GM23338 (cell line): ENCODE results near the gene RNF217. TPM values are rescaled to one million over a fixed set of nuclear protein-coding genes. Genes with fewer than 3 reads are reported as not detected.

Experiments used
- ATAC-seq: fragments of 200-7000 bp; cut with Tn5 transposase; 3 replicates; pipeline ENCODE4 v1.9.1; 2020
- DNase-seq: peaks from one replicate; pipeline ENCODE4 v3.0.0-alpha.2; 2015; ENCODE audit warnings: low spot score
- H2AFZ ChIP-seq: fragments of 200-600 bp; sonication (generic); 2 replicates; pipeline ENCODE4 v1.8.0; 2016; ENCODE audit warnings: antibody characterized with exemption, mild to moderate bottlenecking, moderate library complexity
- H3F3A ChIP-seq: fragments of 200-600 bp; sonication (generic); replicated peaks from 2 replicates; pipeline ENCODE4 v1.8.0; 2017; ENCODE audit warnings: antibody characterized with exemption, mixed run types, low read depth
- H3K27ac ChIP-seq: fragments of 200-600 bp; sonication (generic); 2 replicates; pipeline ENCODE4 v1.6.1; 2016; ENCODE audit warnings: low read depth
- H3K27me3 ChIP-seq: fragments of 200-600 bp; sonication (generic); 2 replicates; pipeline ENCODE4 v1.8.0; 2016; ENCODE audit warnings: mild to moderate bottlenecking, mixed run types, moderate library complexity; ENCODE audit not compliant: insufficient read depth
- H3K36me3 ChIP-seq: fragments of 200-600 bp; sonication (generic); 2 replicates; pipeline ENCODE4 v1.8.0; 2016; ENCODE audit warnings: mild to moderate bottlenecking; ENCODE audit not compliant: insufficient read depth
- H3K4me1 ChIP-seq: fragments of 200-600 bp; sonication (generic); 2 replicates; pipeline ENCODE4 v1.8.0; 2016; ENCODE audit warnings: mild to moderate bottlenecking, moderate library complexity; ENCODE audit not compliant: insufficient read depth
- H3K4me2 ChIP-seq: fragments of 200-600 bp; sonication (generic); 2 replicates; pipeline ENCODE4 v1.7.1; 2017; ENCODE audit warnings: mixed run types
- H3K4me3 ChIP-seq: fragments of 200-600 bp; sonication (generic); 2 replicates; pipeline ENCODE4 v1.6.1; 2016; ENCODE audit warnings: mixed run types
- H3K79me2 ChIP-seq: fragments of 200-600 bp; sonication (generic); replicated peaks from 2 replicates; pipeline ENCODE4 v1.8.0; 2017; ENCODE audit warnings: mild to moderate bottlenecking; ENCODE audit not compliant: insufficient read depth
- H3K9me2 ChIP-seq: fragments of 200-600 bp; sonication (generic); 2 replicates; pipeline ENCODE4 v1.8.0; 2017; ENCODE audit not compliant: insufficient read depth
- H4K20me1 ChIP-seq: fragments of 200-600 bp; sonication (generic); replicated peaks from 2 replicates; pipeline ENCODE4 v1.8.0; 2017; ENCODE audit warnings: mild to moderate bottlenecking; ENCODE audit not compliant: insufficient read depth
- H3K27ac Mint-ChIP-seq: 2 replicates; pipeline ENCODE4 v1.8.0; 2020; ENCODE audit warnings: inconsistent platforms, mild to moderate bottlenecking, moderate library complexity, mixed read lengths
- H3K27me3 Mint-ChIP-seq: 3 replicates; pipeline ENCODE4 v1.8.0; 2022; ENCODE audit warnings: low read depth, mild to moderate bottlenecking, moderate library complexity, mixed read lengths, inconsistent platforms; ENCODE audit not compliant: insufficient read depth, poor library complexity
- H3K36me3 Mint-ChIP-seq: 3 replicates; pipeline ENCODE4 v1.8.0; 2021; ENCODE audit warnings: low read depth, mild to moderate bottlenecking, inconsistent platforms, moderate library complexity, mixed read lengths
- H3K4me1 Mint-ChIP-seq: 3 replicates; pipeline ENCODE4 v1.8.0; 2020; ENCODE audit warnings: mild to moderate bottlenecking, inconsistent platforms, mixed read lengths
- H3K4me3 Mint-ChIP-seq: 3 replicates; pipeline ENCODE4 v1.8.0; 2021; ENCODE audit warnings: moderate library complexity, mild to moderate bottlenecking, inconsistent platforms, mixed read lengths
- H3K9me3 Mint-ChIP-seq: 3 replicates; pipeline ENCODE4 v1.8.0; 2020; ENCODE audit warnings: moderate library complexity, mild to moderate bottlenecking, inconsistent platforms, mixed read lengths
- CREB1 ChIP-seq: fragments of 250-450 bp; sonication (Bioruptor Pico); IDR thresholded peaks from 2 replicates; pipeline ENCODE4 v1.5.0; 2020; ENCODE audit warnings: low read depth, mild to moderate bottlenecking, moderate library complexity
- EZH2phosphoT487 ChIP-seq: fragments of 200-600 bp; sonication (generic); IDR thresholded peaks from one replicate; pipeline ENCODE4 v1.8.1; 2018; ENCODE audit warnings: antibody characterized with exemption; ENCODE audit not compliant: unreplicated experiment
- NANOG ChIP-seq: IDR thresholded peaks from 2 replicates; pipeline ENCODE4 v1.6.1; 2016; ENCODE audit warnings: antibody characterized with exemption, borderline replicate concordance
- STAT1 ChIP-seq: IDR thresholded peaks from one replicate; pipeline ENCODE4 v1.6.1; 2016; ENCODE audit warnings: antibody characterized with exemption; ENCODE audit not compliant: unreplicated experiment
- ZNF331 ChIP-seq: fragments of 250-450 bp; sonication (Bioruptor Pico); IDR thresholded peaks from 2 replicates; pipeline ENCODE4 v1.5.0; 2020; ENCODE audit warnings: low read depth, mild to moderate bottlenecking, moderate library complexity
- ZNF462 ChIP-seq: fragments of 250-450 bp; sonication (Bioruptor Pico); IDR thresholded peaks from 2 replicates; pipeline ENCODE4 v1.5.0; 2020; ENCODE audit warnings: mild to moderate bottlenecking, moderate library complexity
- polyA plus RNA-seq: library from polyadenylated mRNA; unstranded; fragments of >200 nt; fragmentation: Nextera tagmentation; extraction: Ambion mirVana; gene quantifications from 2 replicates; pipeline ENCODE4 v1.2.1, GENCODE V29; 2016
- total RNA-seq: library from RNA; depleted of rRNA; stranded (reverse); fragments of >200 nt; shearing (Covaris generic); gene quantifications from 2 replicates; pipeline ENCODE4 v1.2.3, GENCODE V29; 2014

Gene RNF217
- total and polyA plus RNA-seq, 2 experiments from 2014 or later = 1.7 to 6.2 TPM

- Mint-ChIP-seq H3K27ac (no peak overlapping the region), H3K4me3 (no peak overlapping the region), H3K4me1 (peaks cover 8% of the 10 kb centered on the region; the same call in 1 of the 3 replicates), H3K36me3 (peaks cover 33% of the 10 kb centered on the region), H3K27me3 (no peaks in the 10 kb centered on the region), H3K9me3 (peaks cover 25% of the 10 kb centered on the region)
- Histone ChIP-seq H3K4me2 (no peak overlapping the region), H3K27ac (no peak overlapping the region), H3K4me3 (no peak overlapping the region), H3K79me2 (no peaks in the 10 kb centered on the region), H2AFZ (no peak overlapping the region), H3F3A (no peaks in the 10 kb centered on the region), H4K20me1 (no peaks in the 10 kb centered on the region), H3K4me1 (no peaks in the 10 kb centered on the region), H3K27me3 (no peaks in the 10 kb centered on the region), H3K36me3 (no peaks in the 10 kb centered on the region), H3K9me2 (no peaks in the 10 kb centered on the region; the same call in 1 of the 2 replicates)
- no peak for DNase-seq
- TF ChIP-seq ZNF462 = no peak
- ATAC-seq = no peak
Measured at GRCh38 chr6:124978451-124979293, 16.4 kb downstream of the RNF217 start.

- Histone ChIP-seq H3K4me2 (no peak overlapping the region), H3K36me3 (no peaks in the 10 kb centered on the region), H3K79me2 (no peaks in the 10 kb centered on the region), H3K27me3 (no peaks in the 10 kb centered on the region), H3K9me2 (no peaks in the 10 kb centered on the region; the same call in 1 of the 2 replicates), H3F3A (no peaks in the 10 kb centered on the region), H2AFZ (no peak overlapping the region), H3K27ac (no peak overlapping the region), H3K4me3 (no peak overlapping the region), H4K20me1 (no peaks in the 10 kb centered on the region), H3K4me1 (no peaks in the 10 kb centered on the region)
- Mint-ChIP-seq H3K4me1 (peaks cover 8% of the 10 kb centered on the region; the same call in 1 of the 3 replicates), H3K27ac (no peak overlapping the region), H3K36me3 (peaks cover 33% of the 10 kb centered on the region), H3K27me3 (no peaks in the 10 kb centered on the region), H3K9me3 (peaks cover 25% of the 10 kb centered on the region), H3K4me3 (no peak overlapping the region)
- DNase-seq (no peak), ATAC-seq (no peak)
- no peak for TF ChIP-seq CREB1 (CRISPR knock-in tag)
- no peak for TF ChIP-seq NANOG
- no peak for TF ChIP-seq EZH2phosphoT487
- TF ChIP-seq ZNF331 = no peak
- no peak for TF ChIP-seq STAT1
Measured at GRCh38 chr6:124979294-124979678, 17.0 kb downstream of the RNF217 start.
